ENCODE results near the gene POLR2I. TPM values are rescaled to one million over a fixed set of nuclear protein-coding genes. Genes with fewer than 3 reads are reported as not detected.

The POLR2I gene
- total RNA-seq: 98.7 TPM
- long read RNA-seq, transcript POLR2I-201 (6 exons, 913 nt): major isoform, 49 of 55 reads
- long read RNA-seq, partial matches to known transcripts: 1 of 55 reads
- long read RNA-seq, other reads (novel, unspliced or antisense): 0 of 55 reads

DNA sequence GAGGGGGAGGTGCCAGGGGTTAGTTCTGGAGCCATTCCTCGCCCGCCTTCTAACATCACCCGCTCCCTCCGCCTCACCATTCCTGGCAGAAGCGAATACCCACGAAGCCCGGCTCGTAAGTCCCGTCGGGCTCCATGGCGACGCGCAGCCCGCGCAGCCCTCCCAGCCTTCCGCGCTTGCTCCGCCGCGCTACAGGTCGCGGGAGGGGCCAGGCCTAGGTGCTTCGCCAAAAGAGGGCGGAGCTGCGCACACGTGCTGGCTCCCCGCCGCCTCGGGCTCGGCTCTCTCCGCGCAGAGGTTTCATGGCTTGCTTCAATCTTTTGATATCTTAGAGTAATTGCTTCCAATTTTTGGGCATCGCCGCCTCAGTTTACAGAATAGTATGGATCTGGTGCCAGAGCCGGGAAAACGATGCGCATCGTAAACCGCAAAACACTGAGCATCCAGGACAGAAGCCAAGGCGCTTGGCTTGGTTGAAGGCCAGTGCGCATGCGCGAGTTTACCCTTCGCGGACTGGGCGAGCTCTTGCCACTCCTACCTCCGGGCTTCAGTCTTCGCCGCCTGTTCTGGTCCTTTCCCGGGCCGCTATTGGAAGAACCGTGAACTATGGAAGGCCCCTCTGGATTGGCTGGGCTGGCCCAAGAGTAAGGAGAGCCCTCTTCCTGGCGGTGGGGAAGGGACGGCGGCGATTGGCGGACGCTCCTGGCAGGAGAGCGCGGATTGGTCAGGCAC lies at the start of gene POLR2I:
POLR2I (minus strand) TSS at position 155 of the 732 bp plus-strand sequence; CDS start at position 136, 19 bp downstream.
- peak; percentile 99 for DNase-seq (ENCODE audit: low spot score)
- intact Hi-C loops (cut with DNase I): loop anchor here (2.0 kb wide), 1 partner anchor 60 kb away; the partner anchor contains the start of genes THAP8 and WDR62

DNA sequence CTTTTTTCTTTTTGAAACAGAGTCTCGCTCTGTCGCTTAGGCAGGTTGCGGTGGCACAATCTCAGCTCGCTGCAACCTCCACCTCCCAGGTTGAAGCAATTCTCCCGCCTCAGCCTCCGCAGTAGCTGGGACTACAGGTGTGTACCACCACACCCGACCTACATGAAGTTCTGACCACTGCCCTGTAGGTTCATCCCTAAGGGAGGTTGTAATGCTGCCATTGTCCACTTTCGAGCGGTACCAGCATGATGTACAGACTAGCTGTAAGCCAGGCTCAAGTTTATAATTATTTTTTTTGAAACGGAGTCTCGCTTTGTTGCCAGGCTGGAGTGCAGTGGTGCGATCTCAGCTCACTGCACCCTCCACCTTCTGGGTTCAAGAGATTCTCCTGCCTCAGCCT lies 49.1 kb upstream of the POLR2I start:
- intact Hi-C loops (cut with DNase I): no loop called here
- DNase-seq (ENCODE audit: low spot score): no peak

DNA sequence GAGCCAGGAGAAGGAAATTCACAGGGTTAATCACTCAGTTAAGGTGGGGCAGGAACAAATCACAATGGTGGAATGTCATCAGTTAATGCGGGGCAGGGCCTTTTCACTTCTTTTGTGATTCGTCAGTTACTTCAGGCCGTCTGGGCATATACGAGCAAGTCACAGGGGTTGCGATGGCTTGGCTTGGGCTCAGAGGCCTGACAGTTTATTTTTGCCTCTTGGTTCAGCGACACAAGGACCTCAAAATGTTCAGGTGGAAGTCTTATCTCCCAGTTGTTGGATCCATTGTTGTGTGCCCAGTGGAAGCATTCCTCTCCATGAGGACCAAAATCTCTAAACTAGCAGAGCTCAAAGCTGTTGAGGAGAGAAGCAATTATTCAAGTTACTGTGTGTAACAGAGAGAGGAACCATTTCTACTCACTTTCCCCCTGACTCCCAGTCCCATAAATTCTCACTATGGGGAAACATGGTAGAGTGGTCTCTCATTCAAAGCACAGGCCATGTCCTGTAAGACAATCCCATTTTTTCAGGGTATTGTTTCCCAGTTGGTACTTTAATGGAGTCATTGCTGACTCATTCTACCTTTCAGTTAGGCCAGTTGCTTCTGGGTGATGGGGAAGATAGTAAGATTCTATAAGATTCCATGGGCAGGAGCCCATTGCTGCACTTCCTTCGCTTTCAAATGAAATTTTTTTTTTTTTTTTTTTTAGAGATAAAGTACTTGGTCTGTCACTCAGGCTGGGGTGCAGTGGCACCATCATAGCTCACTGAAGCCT lies 46.3 kb upstream of the POLR2I start:
- no peak for DNase-seq (ENCODE audit: low spot score)
- intact Hi-C loops (cut with DNase I): no loop called here

DNA sequence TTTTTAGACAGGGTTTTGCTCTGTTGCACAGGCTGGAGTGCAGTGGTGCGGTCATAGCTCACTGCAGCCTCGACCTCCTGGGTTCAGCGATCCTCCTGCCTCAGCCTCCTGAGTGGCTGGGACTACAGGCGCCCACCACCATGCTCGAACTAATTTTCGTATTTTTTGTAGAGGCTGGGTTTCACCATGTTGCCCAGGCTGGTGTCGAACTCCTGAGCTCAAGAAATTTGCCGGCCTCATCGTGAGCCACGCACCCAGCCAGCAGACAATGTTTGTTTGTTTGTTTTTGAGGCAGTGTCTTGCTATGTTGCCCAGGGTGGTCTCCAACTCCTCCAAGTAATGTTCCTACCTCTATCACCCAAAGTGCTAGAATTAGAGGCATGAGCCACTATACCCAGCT lies 38.5 kb upstream of the POLR2I start:
- intact Hi-C loops (cut with DNase I): no loop called here
- no peak for DNase-seq (ENCODE audit: low spot score)

DNA sequence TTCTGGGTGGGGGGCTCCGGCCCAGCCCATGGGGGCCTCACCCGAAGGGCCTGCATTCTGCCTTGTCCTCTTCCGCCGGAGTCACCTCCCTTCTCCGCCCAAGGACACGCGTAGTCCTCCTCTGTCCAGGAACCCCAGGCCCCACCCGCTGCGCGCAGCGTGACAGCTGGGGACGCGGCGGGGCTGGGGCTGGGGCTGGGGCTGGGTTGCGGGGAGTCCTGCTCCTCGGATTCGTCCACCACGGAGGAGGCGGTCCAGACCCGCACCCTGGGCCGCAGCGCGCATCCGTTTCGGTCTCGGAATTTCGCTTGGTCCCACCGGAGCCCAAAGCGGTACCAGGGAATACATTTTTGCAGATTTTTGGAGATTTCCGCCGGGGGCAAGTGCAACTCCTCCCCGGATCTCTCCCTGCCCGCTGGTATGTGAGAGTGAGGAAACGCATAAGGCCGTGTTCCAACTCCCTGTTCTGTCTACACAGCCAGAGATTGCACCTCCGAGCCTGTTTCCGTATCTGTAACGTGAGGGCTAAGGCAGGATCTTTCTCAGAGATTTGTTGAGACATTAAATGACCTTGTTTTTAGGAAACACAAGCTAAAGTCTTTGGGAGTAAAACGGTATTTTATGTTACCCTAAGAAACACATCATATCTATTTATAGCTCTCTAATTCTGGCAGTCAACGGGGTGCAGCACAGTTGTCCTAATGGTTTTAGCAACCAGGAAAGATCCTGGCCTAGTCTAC lies 37.8 kb upstream of the POLR2I start, which contains the start of gene COX7A1:
COX7A1 (minus strand) TSS at position 96 of the 740 bp plus-strand sequence; CDS start at position 56, 40 bp downstream.
- DNase-seq (ENCODE audit: low spot score): peak; percentile 86
- intact Hi-C loops (cut with DNase I): loop anchor here (1.0 kb wide), 1 partner anchor 24 kb away; no protein-coding TSS in a partner anchor

DNA sequence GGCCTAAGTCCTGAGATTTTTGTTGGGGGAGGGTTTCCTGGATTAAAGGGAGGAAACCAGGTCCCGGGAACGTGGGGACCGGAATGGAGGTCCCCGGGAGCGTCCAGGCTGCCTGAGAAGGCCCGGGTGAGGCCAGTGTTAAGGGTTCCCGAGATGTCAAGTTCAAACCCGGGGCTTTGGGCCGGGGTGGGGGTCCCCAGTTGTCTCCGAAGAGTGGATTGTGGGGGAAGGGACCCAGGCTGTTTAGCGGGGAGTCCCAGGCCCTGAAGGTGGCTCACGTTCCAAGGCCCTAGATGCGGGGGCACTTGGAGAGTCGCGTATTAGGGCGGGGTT lies 37.3 kb upstream of the POLR2I start:
- no peak for DNase-seq (ENCODE audit: low spot score)

DNA sequence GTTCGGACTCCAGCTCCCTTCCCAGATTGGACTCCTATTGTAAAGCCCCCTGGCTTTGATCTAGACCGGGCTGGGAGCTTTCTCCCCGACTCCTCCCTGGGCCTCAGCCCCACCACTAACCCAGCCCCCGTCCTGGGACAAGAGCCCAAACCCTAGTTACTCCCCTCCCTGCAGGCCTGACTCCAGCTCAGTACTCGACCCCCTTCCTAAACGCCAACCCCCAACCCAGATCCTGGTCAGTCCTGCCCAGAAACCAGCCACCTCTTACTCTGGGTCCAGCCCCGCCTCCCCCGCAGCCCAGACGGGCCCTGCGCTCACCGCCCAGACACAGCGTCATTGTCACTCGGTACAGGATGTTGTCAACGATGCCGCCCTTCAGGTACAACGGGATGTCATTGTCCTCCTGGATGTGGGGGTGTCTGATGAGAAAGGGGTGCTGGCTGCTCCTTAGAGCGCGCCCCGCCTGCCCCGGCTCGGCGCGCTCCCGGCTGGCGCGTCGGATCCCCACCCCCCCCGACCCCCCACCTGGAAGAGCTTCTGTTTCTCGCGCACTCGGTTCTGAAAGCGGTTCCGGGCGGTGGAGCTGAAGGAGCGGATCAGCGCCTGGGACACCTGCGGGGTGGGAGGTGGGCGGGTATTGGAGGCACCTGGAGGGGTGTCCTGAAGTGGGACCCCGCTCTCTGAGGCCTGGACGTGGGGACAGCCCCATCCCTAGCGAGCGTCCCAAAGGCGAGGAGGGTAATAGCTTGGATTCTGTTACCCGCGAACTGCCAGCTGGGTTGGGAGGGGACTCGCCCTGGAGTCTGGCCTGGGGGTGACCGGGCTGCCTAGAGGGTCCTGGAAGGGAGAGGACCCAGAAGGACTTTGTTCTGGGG lies 36.7 kb upstream of the POLR2I start:
- DNase-seq (ENCODE audit: low spot score): peak; percentile 82
- intact Hi-C loops (cut with DNase I): loop anchor here (1.0 kb wide), 2 partner anchors 9 to 23 kb away; no protein-coding TSS in a partner anchor

More for the DNA sequence above, 37.3 kb upstream of the POLR2I start:
- intact Hi-C loops (cut with DNase I): loop anchor here (1.0 kb wide), 1 partner anchor 24 kb away; no protein-coding TSS in a partner anchor

DNA sequence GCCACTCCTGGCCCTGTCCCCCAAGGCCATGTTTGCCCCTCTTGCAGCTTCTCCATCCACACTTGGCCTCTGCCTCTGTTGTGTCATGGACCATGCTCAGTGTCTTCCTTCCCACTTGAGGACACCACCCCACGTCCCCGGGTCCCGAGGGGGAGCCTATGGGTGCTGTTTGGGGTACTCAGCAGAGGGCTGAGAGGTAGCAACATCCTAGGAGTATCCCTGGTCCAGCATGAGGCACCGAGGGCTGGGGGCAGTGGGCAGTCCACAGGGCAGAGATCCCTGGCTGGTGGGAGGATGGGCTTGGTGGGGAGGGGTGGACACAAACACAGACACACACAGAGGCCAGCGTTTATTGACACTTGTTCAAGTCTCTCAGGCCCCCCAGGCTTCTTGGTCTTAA lies 35.9 kb upstream of the POLR2I start:
- DNase-seq (ENCODE audit: low spot score): no peak
- intact Hi-C loops (cut with DNase I): no loop called here

DNA sequence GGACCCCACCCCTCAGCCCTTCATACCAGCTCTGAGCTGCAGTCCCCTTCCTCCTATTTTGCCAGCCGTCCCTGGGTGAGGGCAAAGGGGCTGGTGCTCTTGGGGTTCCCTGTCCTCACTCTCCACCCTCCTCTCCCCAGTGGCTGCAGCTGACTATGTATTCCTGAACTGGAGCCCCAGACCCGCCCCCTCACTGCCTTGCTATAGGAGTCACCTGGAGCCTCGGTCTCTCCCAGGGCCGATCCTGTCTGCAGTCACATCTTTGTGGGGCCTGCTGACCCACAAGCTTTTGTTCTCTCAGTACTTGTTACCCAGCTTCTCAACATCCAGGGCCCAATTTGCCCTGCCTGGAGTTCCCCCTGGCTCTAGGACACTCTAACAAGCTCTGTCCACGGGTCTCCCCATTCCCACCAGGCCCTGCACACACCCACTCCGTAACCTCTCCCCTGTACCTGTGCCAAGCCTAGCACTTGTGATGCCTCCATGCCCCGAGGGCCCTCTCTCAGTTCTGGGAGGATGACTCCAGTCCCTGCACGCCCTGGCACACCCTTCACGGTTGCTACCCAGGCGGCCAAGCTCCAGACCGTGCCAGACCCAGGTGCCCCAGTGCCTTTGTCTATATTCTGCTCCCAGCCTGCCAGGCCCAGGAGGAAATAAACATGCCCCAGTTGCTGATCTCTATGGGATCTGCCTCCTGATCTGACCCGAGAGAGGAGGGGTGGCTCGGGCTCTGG lies 35.2 kb upstream of the POLR2I start:
- intact Hi-C loops (cut with DNase I): no loop called here
- DNase-seq (ENCODE audit: low spot score): no peak

DNA sequence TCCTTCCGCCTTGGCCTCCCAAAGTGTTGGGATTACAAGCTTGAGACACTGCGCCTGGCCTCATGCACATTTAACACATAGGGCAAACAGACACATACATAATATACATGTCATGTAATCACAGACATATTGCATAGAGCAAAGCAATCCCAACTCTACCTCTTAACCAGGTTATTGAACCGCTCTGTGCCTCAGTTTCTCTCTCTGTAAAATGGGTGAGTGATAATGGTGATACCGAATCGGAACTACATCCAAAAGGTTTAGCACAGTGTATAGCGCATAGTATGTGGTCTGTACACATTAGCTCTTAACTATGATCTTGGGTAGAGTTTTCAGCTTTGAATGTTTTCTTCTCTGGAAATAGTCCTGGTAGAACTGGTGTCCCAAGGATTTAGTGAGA lies 29.9 kb upstream of the POLR2I start:
- intact Hi-C loops (cut with DNase I): no loop called here
- no peak for DNase-seq (ENCODE audit: low spot score)

DNA sequence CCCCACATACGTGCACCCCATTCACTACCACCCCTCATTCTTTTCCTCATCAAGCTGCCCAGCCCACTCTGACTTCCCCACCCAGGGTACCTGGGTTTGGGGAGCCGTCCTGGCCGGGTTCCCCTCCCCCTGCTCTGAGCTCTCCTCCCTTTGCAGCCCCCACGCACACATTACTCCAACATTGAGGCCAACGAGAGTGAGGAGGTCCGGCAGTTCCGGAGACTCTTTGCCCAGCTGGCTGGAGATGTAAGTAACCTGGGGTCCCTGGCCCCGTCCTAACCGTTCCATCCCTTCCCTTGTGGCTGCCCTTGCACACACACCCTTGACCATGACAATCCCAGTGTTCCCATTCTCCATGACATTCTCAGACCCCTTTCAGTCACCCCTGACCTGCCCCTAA lies 27.8 kb upstream of the POLR2I start:
- intact Hi-C loops (cut with DNase I): loop anchor here (1.0 kb wide), 1 partner anchor 9 kb away; no protein-coding TSS in a partner anchor
- no peak for DNase-seq (ENCODE audit: low spot score)

DNA sequence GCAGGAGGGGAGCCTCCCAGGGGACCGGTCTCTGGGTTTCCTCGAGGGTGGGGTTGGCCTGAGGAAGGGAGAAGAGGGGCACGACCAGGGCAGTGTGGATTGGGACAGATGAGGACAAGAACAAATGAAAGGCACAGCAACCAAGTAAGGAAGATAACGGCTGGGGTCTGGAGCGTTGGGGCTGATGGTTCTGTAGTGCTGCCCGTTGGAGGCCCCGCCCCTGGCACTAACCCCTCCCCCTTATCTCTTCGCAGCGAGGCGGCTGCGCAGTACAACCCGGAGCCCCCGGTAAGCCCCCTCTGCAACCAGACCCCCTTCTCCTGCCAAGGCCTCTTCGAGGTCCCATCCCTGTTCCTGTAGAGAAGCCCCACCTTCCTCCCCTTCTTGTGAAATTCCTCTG lies 27.4 kb upstream of the POLR2I start:
- intact Hi-C loops (cut with DNase I): loop anchor here (1.0 kb wide), 1 partner anchor 9 kb away; no protein-coding TSS in a partner anchor
- DNase-seq (ENCODE audit: low spot score): no peak

DNA sequence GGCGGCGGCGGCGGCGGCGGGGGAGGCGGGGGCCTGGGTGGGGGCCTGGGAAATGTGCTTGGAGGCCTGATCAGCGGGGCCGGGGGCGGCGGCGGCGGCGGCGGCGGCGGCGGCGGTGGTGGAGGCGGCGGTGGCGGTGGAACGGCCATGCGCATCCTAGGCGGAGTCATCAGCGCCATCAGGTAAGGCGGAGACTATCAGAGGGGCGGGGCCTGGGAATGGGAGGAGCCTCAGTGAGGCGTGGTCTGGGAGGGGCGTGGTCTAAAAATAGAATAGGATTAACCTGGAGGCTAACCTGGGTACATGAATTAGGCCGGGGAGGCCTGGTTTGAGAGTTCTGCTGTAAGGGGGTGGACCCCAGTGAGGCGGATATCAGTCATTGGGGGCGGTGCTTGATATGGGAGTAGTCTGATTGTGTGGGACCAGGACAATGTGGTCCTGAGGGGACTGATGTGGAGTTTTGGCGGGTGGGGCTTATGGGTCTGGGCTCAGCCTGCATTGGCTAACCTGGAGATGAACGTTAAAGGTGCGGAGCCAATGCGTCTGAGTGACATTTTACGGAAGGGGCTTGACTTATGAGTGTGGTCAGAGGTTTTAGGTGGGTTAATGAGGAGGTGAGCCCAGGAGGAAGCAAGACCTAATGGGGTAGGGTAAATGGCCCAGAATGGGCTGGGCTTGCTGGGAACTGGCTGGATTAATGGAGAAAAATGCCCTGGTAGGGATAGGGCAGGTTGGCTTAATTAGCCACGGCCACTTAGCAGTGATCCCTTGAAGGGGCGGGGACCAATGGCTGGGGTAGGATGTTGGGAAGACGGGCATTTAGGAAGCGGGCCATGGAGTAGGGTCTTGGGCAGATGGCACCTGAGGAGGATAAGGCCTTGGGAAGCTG lies 26.6 kb upstream of the POLR2I start:
- intact Hi-C loops (cut with DNase I): no loop called here
- peak; percentile 95 for DNase-seq (ENCODE audit: low spot score)

DNA sequence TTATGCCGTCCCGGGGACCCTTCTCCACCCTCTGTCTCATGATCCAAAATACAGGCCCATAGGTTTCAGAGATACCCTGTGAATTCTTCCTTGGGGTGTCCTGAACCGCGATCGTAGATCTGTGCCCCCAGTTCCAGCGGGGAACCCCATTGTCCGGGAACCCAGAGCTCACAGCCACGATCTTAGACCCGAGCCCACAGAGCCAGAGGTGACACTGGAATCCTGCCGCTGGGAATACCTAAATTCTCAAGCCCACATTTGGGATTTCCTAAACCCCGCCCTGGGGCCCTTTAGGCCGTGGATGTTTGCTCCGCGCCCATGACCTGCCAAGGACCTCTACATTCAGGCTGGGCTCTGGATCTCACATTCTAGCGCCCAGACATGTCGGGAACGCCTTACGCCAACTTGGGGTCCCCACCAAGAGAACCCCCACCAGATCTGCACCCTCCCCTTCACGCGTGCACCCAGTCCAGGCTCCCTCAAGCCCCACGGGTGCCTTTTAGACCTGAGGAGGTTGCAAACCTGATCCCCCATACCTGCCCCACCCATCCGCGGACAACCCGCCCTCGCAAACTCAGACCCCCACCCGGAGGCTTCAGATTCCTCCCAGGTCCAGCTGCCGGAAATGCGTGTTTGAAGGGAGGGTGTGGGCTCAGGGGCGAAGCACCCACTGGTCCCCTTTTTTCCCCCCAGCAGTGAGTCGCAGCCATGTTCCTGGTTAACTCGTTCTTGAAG lies 25.8 kb upstream of the POLR2I start:
- DNase-seq (ENCODE audit: low spot score): peak; percentile 79
- intact Hi-C loops (cut with DNase I): no loop called here

DNA sequence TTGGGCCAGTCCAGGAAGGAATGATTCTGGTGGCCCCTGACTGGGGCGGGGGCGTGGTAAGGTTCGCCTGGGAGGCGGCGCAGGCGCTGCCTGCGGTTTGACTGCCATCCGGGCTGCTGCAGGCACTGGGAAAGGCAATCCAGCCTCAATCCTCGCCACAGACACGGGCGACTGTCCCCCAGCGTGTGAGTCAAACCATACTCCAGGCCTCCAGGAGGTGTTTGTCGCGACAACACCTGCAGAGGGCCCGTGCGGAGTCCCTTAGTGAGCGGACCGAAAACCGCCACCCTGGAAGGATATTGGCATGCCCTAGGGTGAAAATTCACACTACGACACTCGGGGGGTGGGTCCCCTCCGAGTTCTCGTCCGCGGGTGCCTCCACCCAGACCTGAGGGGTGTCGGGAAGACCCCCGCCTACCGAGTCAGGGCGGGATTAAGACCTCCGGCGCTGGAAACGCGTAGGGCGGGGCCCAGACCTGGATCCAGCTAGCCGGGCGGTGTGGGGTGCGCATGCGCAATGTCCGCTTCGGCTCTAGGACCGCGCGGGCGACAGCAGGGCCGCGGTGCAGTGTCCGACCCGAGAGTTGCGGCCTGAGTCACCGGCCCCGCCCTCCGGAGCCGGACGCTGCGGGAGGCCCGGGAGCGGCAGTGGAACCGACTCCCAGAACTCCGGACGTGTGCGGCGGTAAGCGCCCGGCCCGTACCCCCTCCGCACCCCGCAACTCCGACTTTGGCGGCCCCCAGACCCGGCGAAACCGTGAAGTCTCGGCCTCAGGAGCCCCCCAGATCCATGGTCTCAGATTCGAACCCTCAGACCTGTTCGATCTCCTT lies 25.0 kb upstream of the POLR2I start, which contains the start of gene CAPNS1:
CAPNS1 (plus strand) TSS at position 594 of the 831 bp plus-strand sequence. CDS start 946 bp downstream, outside the sequence.
- intact Hi-C loops (cut with DNase I): loop anchor here (10.0 kb wide), 1 partner anchor 635 kb away; the partner anchor contains the start of gene ZNF850
- DNase-seq (ENCODE audit: low spot score): peak; percentile 99

Measured in cardiac septum (tissue), 1 donor.